ENCODE measurements around the gene KRT71.

Gene KRT71

GRCh38 chr12:52539083-52539820 is 13.7 kb downstream of the KRT71 start:
- no peak for DNase-seq (ENCODE audit: low read depth in 2 of 2)

- DNase-seq (ENCODE audit: low read depth in 2 of 2), result no peak
Measured at GRCh38 chr12:52537101-52537500, 15.8 kb downstream of the KRT71 start.

- no peak for DNase-seq (ENCODE audit: low read depth in 2 of 2)
Measured at GRCh38 chr12:52535574-52535973, 17.4 kb downstream of the KRT71 start.

- DNase-seq (ENCODE audit: low read depth in 2 of 2), result no peak
Measured at GRCh38 chr12:52534482-52534881, 18.5 kb downstream of the KRT71 start.

- no peak for DNase-seq (ENCODE audit: low read depth in 2 of 2)
Measured at GRCh38 chr12:52533686-52534470, 19.1 kb downstream of the KRT71 start.

GRCh38 chr12:52532636-52533035 is 20.3 kb downstream of the KRT71 start:
- no peak for DNase-seq (ENCODE audit: low read depth in 2 of 2)

- no peak for DNase-seq (ENCODE audit: low read depth in 2 of 2)
Measured at GRCh38 chr12:52531566-52532300, 21.2 kb downstream of the KRT71 start.

GRCh38 chr12:52530905-52531304 is 22.0 kb downstream of the KRT71 start:
- DNase-seq (ENCODE audit: low read depth in 2 of 2), result no peak

GRCh38 chr12:52530366-52530765 is 22.6 kb downstream of the KRT71 start:
- no peak for DNase-seq (ENCODE audit: low read depth in 2 of 2)

GRCh38 chr12:52529846-52530245 is 23.1 kb downstream of the KRT71 start:
- DNase-seq (ENCODE audit: low read depth in 2 of 2), result no peak

GRCh38 chr12:52529417-52529816 is 23.5 kb downstream of the KRT71 start:
- DNase-seq (ENCODE audit: low read depth in 2 of 2), result no peak

- no peak for DNase-seq (ENCODE audit: low read depth in 2 of 2)
Measured at GRCh38 chr12:52528641-52529143, 24.3 kb downstream of the KRT71 start.

- DNase-seq (ENCODE audit: low read depth in 2 of 2), result no peak
Measured at GRCh38 chr12:52527121-52527800, 25.7 kb downstream of the KRT71 start.

GRCh38 chr12:52526511-52526951 is 26.4 kb downstream of the KRT71 start:
- no peak for DNase-seq (ENCODE audit: low read depth in 2 of 2)

- DNase-seq (ENCODE audit: low read depth in 2 of 2), result no peak
Measured at GRCh38 chr12:52525661-52526499, 27.1 kb downstream of the KRT71 start.

- DNase-seq (ENCODE audit: low read depth in 2 of 2), result no peak
Measured at GRCh38 chr12:52524898-52525591, 27.9 kb downstream of the KRT71 start.

- no peak for DNase-seq (ENCODE audit: low read depth in 2 of 2)
Measured at GRCh38 chr12:52524241-52524897, 28.6 kb downstream of the KRT71 start.

GRCh38 chr12:52523824-52524223 is 29.1 kb downstream of the KRT71 start:
- no peak for DNase-seq (ENCODE audit: low read depth in 2 of 2)

- no peak for DNase-seq (ENCODE audit: low read depth in 2 of 2)
Measured at GRCh38 chr12:52522346-52523011, 30.5 kb downstream of the KRT71 start.

Measured in activated CD4-positive, alpha-beta T cell treated with anti-CD3 and anti-CD28 coated beads for 24 hours (primary cell).